Activated CD8-positive, alpha-beta T cell treated with anti-CD3 and anti-CD28 coated beads for 36 hours (primary cell): ENCODE data around the gene ADAMTSL3. TPM values are rescaled to one million over a fixed set of nuclear protein-coding genes. Genes with fewer than 3 reads are reported as not detected.

Source experiments
- ATAC-seq: fragments of 200-7000 bp; cut with Tn5 transposase; one replicate; pipeline ENCODE4 v1.10.0; 2021; ENCODE audit warnings: mild to moderate bottlenecking, moderate library complexity
- CTCF ChIA-PET: fragments of 350-600 bp; sonication (Branson Sonifier 250); formaldehyde crosslinking; loops from one replicate; lab custom pipeline; 2021; ENCODE audit warnings: antibody characterized with exemption; lab: Charles Lee
- POLR2A ChIA-PET: fragments of 350-600 bp; sonication (Branson Sonifier 250); formaldehyde crosslinking; loops from one replicate; lab custom pipeline; 2021; ENCODE audit warnings: antibody characterized with exemption; lab: Charles Lee
- DNase-seq: peaks from one replicate; pipeline ENCODE4 v3.0.0-alpha.2; 2020
- H3K27ac Mint-ChIP-seq: one replicate; pipeline ENCODE4 v1.8.0; 2021; ENCODE audit warnings: mild to moderate bottlenecking, mixed read lengths
- H3K27me3 Mint-ChIP-seq: one replicate; pipeline ENCODE4 v1.8.0; 2021; ENCODE audit warnings: mixed read lengths
- H3K36me3 Mint-ChIP-seq: one replicate; pipeline ENCODE4 v1.8.0; 2021; ENCODE audit warnings: low read depth, mixed read lengths
- H3K4me1 Mint-ChIP-seq: one replicate; pipeline ENCODE4 v1.8.0; 2021; ENCODE audit warnings: low read depth, mixed read lengths
- H3K4me3 Mint-ChIP-seq: one replicate; pipeline ENCODE4 v1.8.0; 2021; ENCODE audit warnings: mild to moderate bottlenecking, moderate library complexity, mixed read lengths
- H3K9me3 Mint-ChIP-seq: one replicate; pipeline ENCODE4 v1.8.0; 2021; ENCODE audit warnings: mixed read lengths
- CTCF ChIP-seq: fragments of 200-600 bp; IDR thresholded peaks from one replicate; pipeline ENCODE4 v1.8.0; 2022; ENCODE audit warnings: antibody characterized with exemption, mild to moderate bottlenecking
- intact Hi-C: fragments of 100-400 bp; cut with micrococcal nuclease; formaldehyde crosslinking; loops from one replicate; pipeline ENCODE4 v1.10.0; 2022
- total RNA-seq, 2 experiments: library from RNA; stranded (reverse); gene quantifications; one replicate each; pipeline ENCODE4 v1.2.3, GENCODE V29; 2021

The ADAMTSL3 gene
- total RNA-seq, 2 experiments from 2014 or later = not detected

DNA sequence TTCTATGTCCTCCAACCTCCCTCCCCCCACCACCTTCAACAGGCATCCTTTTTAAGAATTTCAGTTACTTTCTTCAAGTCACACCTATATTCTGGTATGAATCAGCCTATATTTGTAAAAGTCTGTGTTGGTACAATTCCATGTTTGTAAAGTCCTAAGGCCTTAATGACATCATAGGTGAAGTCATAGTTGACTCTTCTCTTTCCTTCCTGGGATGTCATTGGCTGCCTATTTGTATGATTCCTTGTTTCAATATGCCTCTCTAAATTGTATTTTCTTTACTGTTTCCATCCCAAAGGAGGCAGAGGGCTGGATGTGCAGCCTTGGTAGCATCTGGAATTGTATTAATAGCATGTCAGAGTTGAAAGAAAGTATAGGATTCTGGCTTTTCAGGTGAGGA is 56.5 kb downstream of the ADAMTSL3 start:
- intact Hi-C loops = no loop called here
- ATAC-seq (no peak), DNase-seq (no peak)
- H3K27me3 Mint-ChIP-seq = no peaks in the 10 kb centered on the region
- H3K27ac Mint-ChIP-seq = no peak overlapping the region
- no peaks in the 10 kb centered on the region for H3K9me3 Mint-ChIP-seq
- H3K4me1 Mint-ChIP-seq = no peaks in the 10 kb centered on the region
- no peak for TF ChIP-seq CTCF
- no peaks in the 10 kb centered on the region for H3K36me3 Mint-ChIP-seq
- CTCF ChIA-PET = no interaction called here
- no peak overlapping the region for H3K4me3 Mint-ChIP-seq
- POLR2A ChIA-PET = no interaction called here

GRCh38 chr15:83711236-83711635 is 57.3 kb downstream of the ADAMTSL3 start:
- POLR2A ChIA-PET = no interaction called here
- Mint-ChIP-seq H3K4me1 (no peaks in the 10 kb centered on the region), H3K36me3 (no peaks in the 10 kb centered on the region), H3K9me3 (no peaks in the 10 kb centered on the region), H3K27ac (no peak overlapping the region), H3K27me3 (peaks cover 3% of the 10 kb centered on the region), H3K4me3 (no peak overlapping the region)
- intact Hi-C loops = no loop called here
- ATAC-seq (no peak), DNase-seq (no peak)
- CTCF ChIA-PET = no interaction called here
- TF ChIP-seq CTCF = no peak

- intact Hi-C loops = no loop called here
- Mint-ChIP-seq H3K36me3 (no peaks in the 10 kb centered on the region), H3K27ac (no peak overlapping the region), H3K4me3 (no peak overlapping the region), H3K9me3 (no peaks in the 10 kb centered on the region), H3K4me1 (no peaks in the 10 kb centered on the region), H3K27me3 (peaks cover 10% of the 10 kb centered on the region)
- DNase-seq = no peak
- TF ChIP-seq CTCF = no peak
- POLR2A ChIA-PET = no interaction called here
- CTCF ChIA-PET = no interaction called here
- no peak for ATAC-seq
Observed at GRCh38 chr15:83713242-83713641, 59.3 kb downstream of the ADAMTSL3 start.

DNA sequence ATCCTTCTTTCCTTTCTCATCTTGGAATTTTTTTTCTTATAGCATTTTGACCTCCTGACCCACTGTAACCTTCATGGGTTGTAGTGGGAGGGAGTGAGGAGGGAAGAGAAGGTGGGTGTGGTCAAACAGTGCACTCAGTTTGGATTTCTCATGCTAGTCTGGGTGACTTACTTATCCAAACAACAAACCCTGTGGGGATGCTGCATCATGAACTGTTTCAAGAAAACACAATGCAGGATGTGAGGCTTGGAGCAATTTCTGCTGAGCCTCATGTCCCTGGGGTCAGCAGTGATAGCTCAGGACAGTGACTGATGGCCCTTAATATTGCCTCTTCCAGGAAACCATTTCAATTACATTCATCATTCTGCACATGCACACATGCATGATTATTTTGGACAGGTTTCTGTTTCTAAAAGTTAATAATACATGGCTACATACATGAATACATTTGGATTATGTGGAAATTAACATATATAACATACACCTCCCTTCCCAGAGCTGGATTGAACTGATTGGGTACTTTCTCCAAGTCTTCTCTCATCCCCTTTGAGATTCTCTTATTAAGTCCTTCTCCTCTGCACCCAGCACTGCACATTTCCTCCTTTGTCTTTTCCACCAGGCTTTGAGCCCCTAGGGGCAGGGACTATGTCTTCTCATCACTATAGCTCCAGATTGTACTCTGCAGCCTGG is 61.2 kb downstream of the ADAMTSL3 start:
- Mint-ChIP-seq H3K27me3 (peaks cover 15% of the 10 kb centered on the region), H3K4me1 (no peaks in the 10 kb centered on the region), H3K4me3 (no peak overlapping the region), H3K36me3 (no peaks in the 10 kb centered on the region), H3K9me3 (no peaks in the 10 kb centered on the region), H3K27ac (no peak overlapping the region)
- ChIA-PET CTCF (no interaction called here), POLR2A (no interaction called here)
- ATAC-seq = no peak
- no peak for TF ChIP-seq CTCF
- DNase-seq = no peak
- intact Hi-C loops = no loop called here

DNA sequence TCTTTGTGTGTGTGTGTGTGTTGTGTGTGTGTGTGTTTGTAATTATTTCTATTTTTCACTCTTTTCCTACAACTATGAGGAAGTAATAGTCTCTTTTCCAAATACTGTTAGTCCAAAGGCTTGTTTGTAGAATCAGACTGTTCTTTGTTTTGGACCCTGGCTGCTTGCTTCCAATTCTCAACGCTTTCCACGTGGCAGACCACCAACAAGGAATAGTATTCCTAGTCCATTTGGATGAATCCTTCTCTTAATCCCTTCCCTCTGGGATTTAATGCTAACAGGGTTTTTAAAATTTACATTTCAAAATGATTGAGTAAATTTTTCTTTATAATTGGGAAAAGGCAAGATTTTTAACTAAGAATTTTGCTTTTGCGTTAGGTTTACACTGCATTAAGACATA is 62.7 kb downstream of the ADAMTSL3 start:
- TF ChIP-seq CTCF = no peak
- no peak for DNase-seq
- Mint-ChIP-seq H3K27me3 (peaks cover 15% of the 10 kb centered on the region), H3K9me3 (no peaks in the 10 kb centered on the region), H3K27ac (no peak overlapping the region), H3K4me3 (no peak overlapping the region), H3K4me1 (no peaks in the 10 kb centered on the region), H3K36me3 (no peaks in the 10 kb centered on the region)
- CTCF ChIA-PET = no interaction called here
- ATAC-seq = no peak
- POLR2A ChIA-PET = no interaction called here
- intact Hi-C loops = no loop called here
